NCI-H1092 treated with DMSO at 0.1 percent for 48 hours (cell line): ENCODE measurements around the gene ATP9A.
"Not testable (repeated sequence)": the region's sequence is repeated elsewhere in the genome, so short reads cannot be mapped to it uniquely, and the experiment has no call there.

Experiments
- DNase-seq: peaks from one replicate; lab custom pipeline; 2025; lab: John Stamatoyannopoulos, UW

The ATP9A gene

DNA sequence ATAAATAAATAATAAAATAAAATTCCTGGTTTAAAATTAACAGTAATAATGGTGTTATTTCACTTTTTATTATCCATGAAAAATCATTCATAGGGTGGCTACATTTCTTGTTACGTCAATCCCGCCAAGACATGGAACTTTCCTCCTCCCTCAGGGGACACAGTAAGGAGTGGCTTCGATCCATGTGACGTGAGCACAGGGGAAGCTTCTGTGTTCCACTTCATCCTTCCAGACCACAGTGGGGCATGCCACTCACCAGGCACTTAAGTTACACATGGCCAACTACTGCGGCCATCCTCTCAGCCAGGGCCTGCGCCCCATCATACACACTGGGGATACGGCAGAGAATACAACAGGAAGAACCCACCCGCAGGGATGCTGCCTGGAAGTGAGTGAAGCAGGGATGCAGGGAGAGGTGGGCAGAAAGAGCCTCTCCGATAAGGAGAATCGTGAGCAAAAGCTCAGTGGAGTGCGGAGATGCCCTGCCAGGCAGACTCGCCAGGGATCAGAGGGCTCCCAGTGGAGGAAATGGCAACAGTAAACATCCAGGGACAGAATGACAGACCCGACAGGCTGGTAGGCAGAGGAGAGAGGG lies 75.3 kb downstream of the ATP9A start:
- no peak for DNase-seq

DNA sequence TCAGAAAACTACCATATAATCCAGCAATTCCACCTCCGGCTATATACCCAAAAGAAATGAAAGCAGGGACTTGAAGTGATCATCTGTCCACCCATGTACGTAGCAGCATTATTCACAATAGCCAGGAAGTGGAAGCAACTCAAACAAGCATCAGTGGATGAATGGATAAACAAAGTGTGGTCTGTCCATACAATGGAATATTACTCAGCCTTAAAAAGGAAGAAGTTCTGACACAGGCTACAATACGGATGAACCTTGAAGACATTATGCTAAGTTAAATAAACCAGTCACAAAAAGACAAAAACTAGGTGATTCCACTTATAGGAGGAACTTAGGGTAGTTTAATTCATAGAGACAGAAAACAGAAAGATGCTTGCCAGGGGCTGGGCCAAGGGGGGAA lies 76.5 kb downstream of the ATP9A start:
- no peak for DNase-seq

- DNase-seq = no peak
These were observed 79.5 kb downstream of the ATP9A start for GRCh38 chr20:51688600-51689244.

- no peak for DNase-seq
These were observed 80.6 kb downstream of the ATP9A start for GRCh38 chr20:51687630-51688029.

- DNase-seq = no peak
These were observed 81.1 kb downstream of the ATP9A start for GRCh38 chr20:51687108-51687507.

GRCh38 chr20:51685494-51685893 lies 82.7 kb downstream of the ATP9A start:
- not testable (repeated sequence) for DNase-seq

- no peak for DNase-seq
These were observed 88.0 kb downstream of the ATP9A start for GRCh38 chr20:51680067-51680749.

DNA sequence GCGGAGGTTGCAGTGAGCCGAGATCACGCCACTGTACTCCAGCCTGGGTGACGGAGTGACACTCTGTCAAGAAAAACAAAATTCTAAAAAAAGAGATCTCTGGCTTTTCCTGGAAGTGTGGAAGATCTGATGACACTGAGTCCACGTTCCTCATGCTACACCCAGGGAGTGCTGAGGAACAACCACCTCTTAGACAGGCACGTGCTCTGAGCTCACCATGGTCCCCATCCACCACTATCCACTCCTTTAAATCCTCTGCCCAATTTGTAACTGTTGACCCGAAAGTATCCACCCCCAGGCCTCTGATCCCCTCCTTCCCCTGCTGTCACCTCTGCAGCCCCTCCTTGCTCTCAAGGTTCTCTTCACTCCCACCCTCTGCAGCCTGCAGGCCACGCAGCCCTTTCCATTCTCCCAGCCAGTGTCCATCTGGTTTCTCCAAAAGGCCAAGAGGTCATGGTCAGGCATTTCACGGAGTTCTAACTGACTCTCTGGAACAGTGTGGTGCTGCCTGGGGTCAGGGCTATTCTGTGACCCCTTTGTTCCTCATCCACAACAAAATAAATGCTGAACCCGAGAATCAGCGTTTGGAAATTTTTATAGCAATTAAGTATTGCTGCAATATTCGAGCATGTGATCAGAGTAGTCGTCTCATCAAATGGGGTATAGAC lies 88.8 kb downstream of the ATP9A start:
- no peak for DNase-seq

DNA sequence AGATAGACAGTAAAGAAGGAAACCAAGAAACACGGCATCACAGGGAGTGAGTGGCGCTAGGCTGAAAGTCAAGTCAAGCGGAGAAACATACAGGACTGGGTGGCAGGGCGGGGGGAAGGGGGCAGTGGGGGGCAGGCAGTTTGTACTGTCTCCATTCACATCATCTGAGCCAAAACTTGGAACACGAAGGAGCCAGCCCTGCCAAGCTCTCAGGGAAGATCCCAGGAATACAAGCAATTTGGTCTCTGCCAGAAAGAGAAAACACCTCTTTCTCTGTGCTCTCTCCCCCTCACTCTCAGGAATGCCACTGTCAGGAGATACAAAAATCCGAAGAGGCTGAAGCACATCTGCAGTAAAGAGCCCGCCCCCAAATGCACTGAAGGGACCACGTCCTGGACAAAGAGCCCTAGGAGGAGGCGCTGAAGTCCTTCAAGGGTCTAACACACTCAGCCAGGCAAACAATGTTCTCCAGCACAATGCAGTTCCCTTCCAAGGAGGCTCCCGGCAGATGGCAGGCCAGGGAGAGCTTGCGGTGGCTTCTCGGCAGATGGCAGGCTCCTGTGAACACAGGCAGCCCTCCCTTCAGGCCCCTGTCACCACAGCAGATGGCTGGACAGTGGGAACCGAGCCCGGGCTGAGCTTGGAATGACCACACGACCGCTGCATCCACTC lies 90.0 kb downstream of the ATP9A start:
- DNase-seq = no peak

DNA sequence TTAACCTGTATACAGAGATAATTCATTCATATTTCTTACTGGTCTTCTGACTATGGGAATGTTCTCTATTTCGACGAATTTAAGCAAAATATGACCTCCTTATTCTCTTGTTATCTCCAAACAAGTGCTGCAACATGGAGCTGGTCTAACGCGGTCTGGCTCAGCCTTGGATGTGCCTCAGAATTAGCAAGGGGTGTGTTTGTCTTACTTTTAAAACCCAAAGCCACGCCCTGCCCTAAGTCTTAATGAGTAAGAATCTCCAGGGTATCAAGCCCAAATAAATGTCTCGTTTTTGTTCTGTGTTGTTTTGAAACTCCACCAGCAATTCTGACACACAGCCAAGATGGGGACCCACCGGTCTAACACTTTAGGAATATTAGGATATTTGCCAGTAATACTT lies 99.2 kb downstream of the ATP9A start:
- no peak for DNase-seq

DNA sequence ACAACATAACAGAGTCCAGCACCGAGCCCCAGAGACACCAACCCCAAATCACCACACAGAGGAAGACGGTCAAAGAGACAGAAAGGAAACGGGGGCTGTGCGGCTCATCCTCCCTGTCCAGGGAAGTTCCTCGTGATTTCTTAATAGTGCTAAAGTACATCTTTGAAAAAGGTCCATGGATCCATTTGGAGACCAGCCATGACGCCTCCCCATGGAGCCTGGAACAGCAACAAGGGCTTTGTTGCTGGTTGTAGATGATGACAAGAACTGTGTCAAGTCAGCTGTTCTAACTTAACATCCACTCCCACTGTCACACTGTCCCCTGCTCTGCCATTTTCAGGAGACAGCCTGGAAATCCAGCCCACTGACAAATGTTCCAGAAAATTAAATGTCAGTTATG lies 99.7 kb downstream of the ATP9A start:
- DNase-seq = no peak

DNA sequence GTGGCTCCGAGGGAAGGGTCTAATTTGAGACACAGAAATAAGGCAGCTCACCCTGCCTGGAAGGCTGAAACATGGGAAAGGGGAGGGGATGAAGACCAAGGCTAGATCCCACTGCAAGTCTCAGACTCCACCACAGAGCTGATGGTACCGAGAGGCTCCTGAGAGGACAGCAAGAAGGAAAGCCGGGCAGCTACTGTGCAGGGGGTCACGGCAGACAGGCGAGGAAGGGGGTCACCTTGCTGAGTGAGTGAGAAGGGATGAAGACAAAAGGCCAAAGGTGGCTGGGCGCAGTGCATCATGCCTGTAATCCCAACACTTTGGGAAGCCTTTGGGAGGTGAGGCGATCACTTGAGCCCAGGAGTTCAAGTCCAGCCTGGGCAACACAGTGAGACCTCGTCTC lies 100.7 kb downstream of the ATP9A start:
- DNase-seq = no peak

DNA sequence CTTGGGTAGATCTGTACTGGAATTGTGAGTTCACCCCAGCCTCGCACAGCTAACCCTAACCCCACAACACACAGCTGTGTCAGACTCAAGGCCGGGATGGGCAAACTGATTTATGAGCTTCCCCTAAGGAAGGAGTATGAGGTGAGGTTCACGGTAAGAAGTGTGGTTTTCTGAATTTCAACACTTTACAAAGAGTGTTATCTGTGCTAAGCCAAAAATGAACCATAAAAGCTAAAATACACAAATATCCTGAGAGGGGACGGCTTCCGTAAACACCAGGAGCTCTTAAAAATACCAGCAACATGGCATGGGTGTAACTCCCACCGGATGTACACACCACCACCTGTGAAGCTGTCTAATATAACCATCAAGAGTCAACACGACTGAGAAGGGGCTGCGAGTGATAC lies 101.2 kb downstream of the ATP9A start:
- DNase-seq = no peak

DNA sequence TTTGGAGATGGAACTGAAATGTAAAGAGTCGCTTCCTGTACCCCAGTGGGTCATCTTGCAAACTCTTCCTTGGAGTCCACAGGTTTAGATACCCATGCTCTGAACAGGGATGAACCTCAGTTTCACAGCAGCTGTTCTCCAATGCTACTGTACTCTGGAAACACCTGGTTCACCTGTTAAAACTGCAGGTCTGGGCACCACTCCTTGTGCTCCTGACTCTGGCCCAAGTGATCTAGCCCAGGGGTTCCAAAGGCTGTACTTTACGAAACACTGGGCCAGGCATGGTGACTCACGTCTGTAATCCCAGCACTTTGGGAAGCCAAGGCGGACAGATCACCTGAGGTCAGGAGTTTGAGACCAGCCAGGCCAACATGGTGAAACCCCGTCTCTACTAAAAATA lies 102.1 kb downstream of the ATP9A start:
- no peak for DNase-seq

- DNase-seq = no peak
These were observed 102.6 kb downstream of the ATP9A start for GRCh38 chr20:51665543-51666118.

DNA sequence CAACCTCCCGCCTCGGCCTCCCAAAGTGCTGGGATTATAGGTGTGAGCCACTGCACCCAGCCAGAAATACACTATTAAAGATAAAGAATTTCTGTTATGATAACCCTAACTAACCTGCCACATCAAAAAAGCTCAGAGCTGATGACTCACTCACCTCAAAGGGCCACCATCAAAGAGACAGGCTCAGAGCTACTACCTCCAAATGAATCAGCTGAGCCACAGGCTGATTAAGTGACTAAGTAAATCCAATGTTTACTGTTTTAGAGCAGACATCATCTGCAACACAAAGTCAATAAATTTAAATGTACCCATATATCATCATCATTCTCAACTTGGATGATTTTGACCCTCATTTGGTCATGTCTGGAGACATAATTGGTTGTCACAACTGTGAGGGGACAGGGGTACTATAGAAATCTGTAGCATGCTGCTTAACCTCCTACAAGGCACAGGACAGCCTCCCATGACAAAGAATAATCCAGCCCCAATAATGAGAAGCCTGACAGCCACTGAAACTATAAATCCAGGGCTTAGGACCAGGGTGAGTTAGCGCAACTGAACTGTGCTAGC lies 106.5 kb downstream of the ATP9A start:
- DNase-seq = no peak

- no peak for DNase-seq
These were observed 107.2 kb downstream of the ATP9A start for GRCh38 chr20:51660672-51661608.

GRCh38 chr20:51659491-51660050 lies 108.6 kb downstream of the ATP9A start:
- DNase-seq = no peak

GRCh38 chr20:51656726-51657260 lies 111.4 kb downstream of the ATP9A start:
- DNase-seq = no peak

GRCh38 chr20:51656089-51656488 lies 112.1 kb downstream of the ATP9A start:
- not testable (repeated sequence) for DNase-seq
